WERI-Rb-1 (cell line): Measurements from ENCODE around the gene TAL2.

Source experiments
- DNase-seq: peaks from one replicate; pipeline ENCODE4 v3.0.0-alpha.2; 2020
- H3K27ac ChIP-seq: fragments of 250-450 bp; sonication (Bioruptor Pico); 2 replicates; pipeline ENCODE4 v1.5.1; 2020; ENCODE audit warnings: mild to moderate bottlenecking, moderate library complexity
- H3K27me3 ChIP-seq: fragments of 250-450 bp; sonication (Bioruptor Pico); 2 replicates; pipeline ENCODE4 v1.5.1; 2021; ENCODE audit warnings: mild to moderate bottlenecking, low read depth, moderate library complexity; ENCODE audit not compliant: insufficient read depth, severe bottlenecking
- H3K36me3 ChIP-seq: fragments of 250-450 bp; sonication (Bioruptor Pico); 2 replicates; pipeline ENCODE4 v1.5.1; 2020; ENCODE audit warnings: mild to moderate bottlenecking, moderate library complexity
- H3K4me3 ChIP-seq: 2 replicates; pipeline ENCODE4 v1.5.1; 2011; ENCODE audit warnings: low read depth, mild to moderate bottlenecking, control low read depth, low read length
- H3K9me3 ChIP-seq: fragments of 250-450 bp; sonication (Bioruptor Pico); 2 replicates; pipeline ENCODE4 v1.5.1; 2021; ENCODE audit warnings: mild to moderate bottlenecking, moderate library complexity; ENCODE audit not compliant: severe bottlenecking
- CTCF ChIP-seq: IDR thresholded peaks from 2 replicates; pipeline ENCODE4 v1.5.1; 2011; ENCODE audit warnings: low read depth, mild to moderate bottlenecking, control low read depth, inconsistent platforms, low read length

TAL2 gene

DNA sequence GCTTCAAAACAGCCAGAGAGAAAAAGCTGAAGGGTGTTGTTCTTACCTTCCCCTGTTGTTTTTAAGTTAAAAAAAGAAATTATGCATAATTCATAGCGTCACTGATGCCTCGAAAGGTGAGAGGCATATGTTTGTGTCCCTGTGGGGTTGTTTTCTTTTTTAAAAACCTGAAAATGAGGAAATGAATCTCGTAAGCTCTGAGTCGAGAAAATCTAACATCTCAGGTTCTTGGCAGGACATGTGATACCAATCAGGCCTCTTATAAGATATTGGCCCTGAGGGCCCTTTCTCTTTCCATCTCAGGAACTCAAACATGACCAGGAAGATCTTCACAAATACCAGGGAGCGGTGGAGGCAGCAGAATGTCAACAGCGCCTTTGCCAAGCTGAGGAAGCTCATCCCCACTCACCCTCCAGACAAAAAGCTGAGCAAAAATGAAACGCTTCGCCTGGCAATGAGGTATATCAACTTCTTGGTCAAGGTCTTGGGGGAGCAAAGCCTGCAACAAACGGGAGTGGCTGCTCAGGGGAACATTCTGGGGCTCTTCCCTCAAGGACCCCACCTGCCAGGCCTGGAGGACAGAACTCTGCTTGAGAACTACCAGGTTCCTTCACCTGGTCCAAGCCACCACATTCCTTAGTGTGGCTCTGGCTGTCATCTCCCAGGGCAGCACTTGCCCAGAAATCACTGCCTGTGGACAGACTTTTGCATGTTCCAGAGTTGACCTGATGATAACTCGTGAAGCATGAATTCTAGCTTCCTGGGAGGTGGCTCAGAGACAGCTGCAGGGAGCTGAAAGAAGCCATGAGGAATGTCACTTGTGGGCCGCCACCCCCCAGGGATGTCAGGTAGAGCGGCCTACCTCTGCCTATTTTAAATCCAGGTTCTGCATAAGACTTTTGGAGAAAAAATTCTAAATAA lies at the start of gene TAL2:
TSS of gene TAL2 (plus strand) at position 274 of the 921 bp plus-strand sequence. CDS start at position 314, 40 bp downstream.
- no peak for TF ChIP-seq CTCF
- H3K9me3 ChIP-seq: no peaks in the 10 kb centered on the region
- DNase-seq: no peak
- peaks cover 12% of the 10 kb centered on the region for H3K36me3 ChIP-seq
- no peak within 1 kb of the TSS for H3K4me3 ChIP-seq
- H3K27me3 ChIP-seq: no peaks in the 10 kb centered on the region
- H3K27ac ChIP-seq: no peak within 1 kb of the TSS

GRCh38 chr9:105621001-105621400 lies 41.3 kb upstream of the TAL2 start:
- Histone ChIP-seq H3K9me3 (no peaks in the 10 kb centered on the region), H3K27me3 (no peaks in the 10 kb centered on the region), H3K27ac (peak overlapping the region; percentile 77), H3K36me3 (no peaks in the 10 kb centered on the region; the same call in 1 of the 2 replicates), H3K4me3 (no peak overlapping the region)
- no peak for DNase-seq
- TF ChIP-seq CTCF: no peak

DNA sequence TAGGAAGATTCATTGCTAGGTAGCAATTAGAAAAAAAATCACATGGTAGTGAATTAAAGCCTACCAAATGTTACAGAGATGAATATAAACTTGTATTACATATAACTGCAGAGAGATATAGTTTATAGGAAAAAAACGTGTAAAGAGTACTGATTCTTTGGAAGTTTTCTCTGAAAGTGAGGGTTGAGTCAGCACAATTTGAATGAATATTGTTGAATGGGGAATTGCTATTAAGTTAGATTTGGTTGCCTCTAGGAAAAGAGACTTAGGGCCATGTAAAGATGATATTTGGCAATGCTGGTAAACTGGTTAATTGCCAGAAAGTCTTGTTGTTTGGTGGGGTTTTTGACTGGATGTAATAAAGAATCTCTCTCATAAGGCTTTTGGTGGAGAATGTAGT lies 37.2 kb upstream of the TAL2 start:
- no peak overlapping the region for H3K27ac ChIP-seq
- H3K36me3 ChIP-seq: no peaks in the 10 kb centered on the region
- H3K4me3 ChIP-seq: no peak overlapping the region
- DNase-seq: no peak
- no peak for TF ChIP-seq CTCF
- H3K9me3 ChIP-seq: no peaks in the 10 kb centered on the region
- no peaks in the 10 kb centered on the region for H3K27me3 ChIP-seq

GRCh38 chr9:105632807-105633206 lies 29.4 kb upstream of the TAL2 start:
- H3K27ac ChIP-seq: peak overlapping the region; percentile 64
- DNase-seq: no peak
- TF ChIP-seq CTCF: no peak
- H3K4me3 ChIP-seq: no peak overlapping the region; the same call in 1 of the 2 replicates
- no peaks in the 10 kb centered on the region for H3K9me3 ChIP-seq
- H3K27me3 ChIP-seq: no peaks in the 10 kb centered on the region
- H3K36me3 ChIP-seq: no peaks in the 10 kb centered on the region

DNA sequence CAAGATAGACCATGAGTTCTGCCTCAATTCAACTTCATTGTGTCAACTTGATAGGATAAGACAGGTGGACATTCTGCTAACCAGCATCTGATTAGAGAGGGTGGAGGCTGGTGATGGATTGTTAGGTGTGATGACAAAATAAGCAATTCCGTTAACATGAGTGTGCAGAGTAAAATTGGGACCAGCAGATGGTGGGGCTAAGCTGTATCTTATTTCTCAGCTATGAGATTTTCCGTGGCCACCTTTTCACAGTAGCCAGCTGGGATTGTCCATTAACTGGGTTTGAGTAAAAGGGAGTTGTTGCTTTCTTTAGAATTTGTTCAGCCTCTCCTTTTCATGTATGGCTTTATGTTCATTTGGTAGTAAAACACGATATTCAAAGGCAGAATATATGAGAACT lies 28.8 kb upstream of the TAL2 start:
- TF ChIP-seq CTCF: peak; percentile 12; the same call in 1 of the 2 replicates
- H3K36me3 ChIP-seq: no peaks in the 10 kb centered on the region
- H3K4me3 ChIP-seq: peak overlapping the region; percentile 13
- H3K27me3 ChIP-seq: no peaks in the 10 kb centered on the region
- DNase-seq: peak; percentile 92
- H3K27ac ChIP-seq: peak overlapping the region; percentile 70
- no peaks in the 10 kb centered on the region for H3K9me3 ChIP-seq
